Activated CD8-positive, alpha-beta memory T cell treated with anti-CD3 and anti-CD28 coated beads for 48 hours (primary cell): Measurements from ENCODE around the gene CIC.
A peak's percentile ranks its signal among the peaks of the same experiment; 100 is the strongest.

Source experiments
- DNase-seq, 3 experiments: peaks; one replicate each; pipeline ENCODE4 v3.0.0-alpha.2; 2020; ENCODE audit warnings: low read depth in 2 of 3, low spot score in 2 of 3

Gene CIC

DNA sequence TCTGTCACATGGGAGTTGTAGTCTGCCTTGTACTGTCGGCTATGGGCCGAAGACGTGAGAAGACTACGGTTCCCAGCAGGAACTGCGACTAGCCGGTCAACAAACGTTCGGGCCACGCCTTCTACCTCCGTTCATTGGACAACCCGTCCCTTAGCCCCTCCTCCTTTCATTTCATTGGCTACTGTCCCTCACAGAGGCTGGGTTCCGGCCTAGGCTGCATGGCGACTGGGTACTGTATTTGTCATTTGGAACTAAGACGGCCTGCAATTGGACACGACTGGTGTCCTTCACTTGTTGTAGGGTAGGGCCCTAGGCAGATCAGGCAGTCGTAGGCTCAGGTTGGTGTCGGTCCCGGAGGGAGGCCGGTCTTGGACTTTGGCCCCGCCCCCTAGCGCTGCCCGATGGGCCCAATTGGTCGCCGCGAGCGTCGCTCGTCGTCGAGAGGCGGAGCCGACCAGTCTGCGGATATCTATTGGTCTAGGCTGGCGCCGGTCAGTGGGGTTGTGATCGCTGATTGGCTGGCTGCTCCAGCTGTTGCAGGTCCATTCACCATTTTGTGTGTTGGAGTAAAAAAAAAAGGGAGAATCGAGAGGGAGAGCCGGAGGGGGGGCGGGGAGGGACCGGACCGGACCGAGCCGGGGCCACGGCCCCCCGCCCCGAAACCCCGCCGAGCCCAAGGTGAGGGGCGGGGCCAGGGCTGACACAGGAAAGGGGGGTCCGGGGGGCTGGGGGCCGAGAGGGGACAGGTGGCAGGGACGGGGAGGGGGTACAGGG is at the start of gene CIC:
CIC (plus strand) TSS at position 549 of the 774 bp plus-strand sequence. CDS start 2,532 bp downstream, outside the sequence.
- DNase-seq, result peak; percentile 95 to 97 (median 96)

- peak; percentile 76 to 95 (median 88) for DNase-seq
Observed at GRCh38 chr19:42219812-42220750, 49.0 kb upstream of the CIC start, which contains the start of gene ZNF526. TSS of gene ZNF526 (plus strand) at chr19:42220312. CDS start at chr19:42224404, 4,092 bp downstream.

GRCh38 chr19:42220751-42221097 is 48.3 kb upstream of the CIC start:
- DNase-seq, result no peak

GRCh38 chr19:42224940-42225717 is 43.9 kb upstream of the CIC start:
- DNase-seq, result no peak

DNA sequence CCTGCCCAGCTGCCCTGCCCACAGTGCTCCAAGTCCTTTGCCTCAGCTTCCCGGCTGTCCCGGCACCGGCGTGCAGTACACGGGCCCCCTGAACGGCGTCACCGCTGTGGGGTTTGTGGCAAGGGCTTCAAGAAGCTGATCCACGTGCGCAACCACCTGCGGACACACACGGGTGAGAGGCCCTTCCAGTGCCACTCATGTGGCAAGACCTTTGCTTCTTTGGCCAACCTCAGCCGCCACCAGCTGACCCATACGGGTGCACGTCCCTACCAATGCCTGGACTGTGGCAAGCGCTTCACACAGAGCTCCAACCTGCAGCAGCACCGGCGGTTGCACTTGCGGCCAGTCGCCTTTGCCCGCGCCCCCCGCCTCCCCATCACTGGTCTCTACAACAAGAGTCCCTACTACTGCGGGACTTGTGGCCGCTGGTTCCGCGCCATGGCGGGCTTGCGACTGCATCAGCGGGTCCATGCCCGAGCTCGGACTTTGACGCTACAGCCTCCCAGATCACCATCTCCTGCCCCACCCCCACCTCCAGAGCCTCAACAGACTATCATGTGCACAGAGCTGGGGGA is 43.2 kb upstream of the CIC start:
- no peak for DNase-seq

DNA sequence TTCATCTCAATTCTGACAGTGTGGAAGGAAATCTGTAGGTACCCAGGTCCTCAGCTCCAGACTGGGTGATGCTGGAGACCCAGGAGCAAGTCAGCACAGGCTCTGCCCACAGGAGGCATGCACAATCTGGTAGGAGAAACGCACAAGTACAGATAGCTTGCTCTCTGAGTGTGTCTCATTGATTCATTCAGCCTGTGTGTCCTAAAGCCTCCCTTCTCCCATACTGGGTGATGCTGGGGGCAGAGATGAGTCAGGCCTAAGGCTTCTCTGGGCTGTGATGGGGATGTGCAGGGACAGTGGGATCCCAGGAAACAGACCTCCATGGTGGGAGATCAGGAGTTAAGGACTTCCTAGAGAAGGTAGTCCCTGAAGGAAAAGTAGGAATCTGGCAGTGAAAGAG is 42.2 kb upstream of the CIC start:
- no peak for DNase-seq

DNA sequence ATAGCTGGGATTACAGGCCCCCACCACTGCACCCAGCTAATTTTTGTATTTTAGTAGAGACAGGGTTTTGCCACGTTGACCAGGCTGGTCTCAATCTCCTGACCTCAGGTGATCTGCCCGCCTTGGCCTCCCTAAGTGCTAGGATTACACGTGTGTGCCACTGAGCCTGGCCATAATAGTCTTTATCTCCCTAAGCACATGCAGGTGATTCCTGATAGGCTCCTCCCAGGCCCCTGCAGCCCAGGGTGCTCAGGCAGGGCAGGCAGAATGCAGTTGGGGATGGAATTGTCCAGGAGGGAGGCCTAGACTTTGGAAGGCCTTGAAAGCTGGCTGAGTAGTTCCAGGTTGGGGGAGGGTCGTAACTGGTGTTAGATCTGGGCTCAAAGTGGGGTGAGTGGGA is 40.4 kb upstream of the CIC start:
- DNase-seq, result no peak

GRCh38 chr19:42229301-42229854 is 39.7 kb upstream of the CIC start:
- no peak for DNase-seq

- no peak for DNase-seq
Observed at GRCh38 chr19:42229855-42230351, 39.1 kb upstream of the CIC start.

DNA sequence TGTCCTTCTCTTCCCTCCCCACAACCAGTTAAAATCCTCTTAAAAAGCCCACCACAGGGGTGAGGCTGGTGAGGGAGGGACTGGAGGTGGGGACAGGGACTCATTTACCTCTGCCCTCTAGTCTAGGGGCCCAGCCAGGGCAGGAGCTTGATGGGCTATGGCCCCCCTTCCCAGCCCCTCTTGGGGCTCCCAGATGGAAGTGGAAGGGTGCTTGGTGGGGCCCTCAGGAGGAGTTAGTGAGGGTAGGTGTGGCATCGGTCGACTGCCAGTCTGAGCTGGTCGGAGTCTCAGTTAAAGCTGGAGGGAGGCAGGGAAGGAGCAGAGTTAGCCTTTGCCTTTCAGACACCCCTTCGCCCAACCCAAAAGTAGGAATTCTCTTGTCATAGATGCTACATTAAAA is 38.5 kb upstream of the CIC start:
- DNase-seq, result no peak

- no peak for DNase-seq
Observed at GRCh38 chr19:42232435-42232834, 36.6 kb upstream of the CIC start.

DNA sequence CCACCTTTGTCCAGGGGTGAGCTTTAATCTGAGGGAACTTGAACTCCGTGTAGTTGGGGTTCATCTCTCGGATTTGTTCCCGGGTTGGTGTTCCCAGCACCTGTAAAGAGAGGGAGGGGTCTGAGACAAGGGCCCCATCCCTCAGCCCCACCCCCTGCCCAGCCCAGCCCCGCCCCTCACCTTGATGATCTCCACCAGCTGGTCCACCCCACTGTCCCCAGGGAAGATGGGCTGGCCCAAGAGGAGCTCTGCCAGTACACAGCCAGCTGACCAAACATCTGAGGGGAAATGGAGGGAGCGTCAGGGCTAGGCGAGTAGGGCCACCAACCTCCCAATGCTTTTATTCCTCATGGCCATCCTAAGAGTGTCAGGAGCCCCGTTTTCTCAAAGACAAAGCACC is 35.9 kb upstream of the CIC start:
- DNase-seq, result no peak

GRCh38 chr19:42233678-42234292 is 35.3 kb upstream of the CIC start:
- DNase-seq, result no peak

DNA sequence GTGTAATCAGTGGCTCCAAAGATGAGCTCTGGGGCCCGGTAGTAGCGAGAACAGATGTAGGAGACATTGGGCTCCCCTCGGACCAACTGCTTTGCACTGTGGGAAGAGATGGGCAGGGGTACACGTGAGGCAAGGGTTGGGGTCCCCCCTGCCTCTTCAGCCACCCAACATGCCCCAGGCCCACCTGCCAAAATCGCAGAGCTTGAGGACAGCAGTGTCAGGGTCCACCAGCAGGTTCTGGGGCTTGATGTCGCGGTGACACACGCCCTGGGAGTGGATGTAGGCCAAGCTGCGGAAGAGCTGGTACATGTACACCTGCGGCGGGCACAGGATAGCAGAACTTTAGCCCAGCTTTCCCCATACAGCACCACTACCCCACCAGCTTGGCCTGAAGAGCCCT is 34.7 kb upstream of the CIC start:
- no peak for DNase-seq

GRCh38 chr19:42235181-42235580 is 33.9 kb upstream of the CIC start:
- no peak for DNase-seq

GRCh38 chr19:42239544-42240220 is 29.4 kb upstream of the CIC start:
- DNase-seq, result no peak

- DNase-seq, result no peak
Observed at GRCh38 chr19:42241279-42241678, 27.8 kb upstream of the CIC start.

GRCh38 chr19:42242069-42242511 is 27.0 kb upstream of the CIC start:
- DNase-seq, result no peak
